Neuronal stem cell (in vitro differentiated cells): ENCODE results near the gene ACSL1.

ENCODE experiments used
- DNase-seq: peaks from one replicate; pipeline ENCODE4 v3.0.0-alpha.2; 2013; ENCODE audit warnings: low spot score
- H2AFZ ChIP-seq: one replicate; pipeline ENCODE4 v1.6.1; 2013; ENCODE audit warnings: mild to moderate bottlenecking, low read length, inconsistent platforms
- H2AK5ac ChIP-seq: 2 replicates; pipeline ENCODE4 v1.6.1; 2013; ENCODE audit warnings: low read depth, mild to moderate bottlenecking, inconsistent platforms, low read length, moderate library complexity, mixed read lengths
- H2BK120ac ChIP-seq: 2 replicates; pipeline ENCODE4 v1.6.1; 2013; ENCODE audit warnings: low read depth, mild to moderate bottlenecking, inconsistent platforms, low read length, moderate library complexity, mixed read lengths
- H2BK12ac ChIP-seq: one replicate; pipeline ENCODE4 v1.6.1; 2013; ENCODE audit warnings: low read length, inconsistent platforms
- H2BK15ac ChIP-seq: 2 replicates; pipeline ENCODE4 v1.6.1; 2013; ENCODE audit warnings: mild to moderate bottlenecking, low read length, inconsistent platforms, mixed read lengths
- H2BK5ac ChIP-seq: one replicate; pipeline ENCODE4 v1.6.1; 2013; ENCODE audit warnings: inconsistent platforms, mild to moderate bottlenecking, low read length, moderate library complexity
- H3K14ac ChIP-seq: one replicate; pipeline ENCODE4 v1.6.1; 2013; ENCODE audit warnings: low read length, inconsistent platforms
- H3K18ac ChIP-seq: 2 replicates; pipeline ENCODE4 v1.6.1; 2013; ENCODE audit warnings: low read length, inconsistent platforms
- H3K23ac ChIP-seq: 2 replicates; pipeline ENCODE4 v1.6.1; 2013; ENCODE audit warnings: low read depth, mild to moderate bottlenecking, mixed read lengths, low read length, inconsistent platforms; ENCODE audit not compliant: poor library complexity
- H3K27ac ChIP-seq: replicated peaks from 3 replicates; pipeline ENCODE4 v1.5.1; 2013; ENCODE audit warnings: low read length, inconsistent platforms
- H3K27me3 ChIP-seq, 3 experiments: 2 replicates each; pipeline ENCODE4 v1.6.1; 2013; ENCODE audit warnings: low read length in 3 of 3, mild to moderate bottlenecking in 2 of 3, inconsistent platforms in 1 of 3, low read depth in 1 of 3, mixed read lengths in 1 of 3, moderate library complexity in 1 of 3; ENCODE audit not compliant: control insufficient read depth in 3 of 3, insufficient read depth in 3 of 3
- H3K36me3 ChIP-seq, 2 donors: replicated peaks in 1 of 2; 2 replicates each; pipeline ENCODE4 v1.6.1; 2013; ENCODE audit warnings: low read length in 2 of 2; ENCODE audit not compliant: control insufficient read depth in 2 of 2, insufficient read depth in 2 of 2
- H3K4ac ChIP-seq: 2 replicates; pipeline ENCODE4 v1.6.1; 2013; ENCODE audit warnings: inconsistent platforms, mild to moderate bottlenecking, low read length, moderate library complexity
- H3K4me1 ChIP-seq, 2 donors: 1 replicate in 1 of 2; 2 replicates in 1 of 2; pipeline ENCODE4 v1.6.1; 2013; ENCODE audit warnings: low read length in 2 of 2, low read depth in 1 of 2; ENCODE audit not compliant: control insufficient read depth in 2 of 2, insufficient read depth in 1 of 2
- H3K4me2 ChIP-seq: one replicate; pipeline ENCODE4 v1.6.1; 2013; ENCODE audit warnings: mild to moderate bottlenecking, low read length, inconsistent platforms; ENCODE audit not compliant: insufficient read depth, poor library complexity, severe bottlenecking
- H3K4me3 ChIP-seq, 2 donors: 2 replicates each; pipeline ENCODE4 v1.5.1; 2013; ENCODE audit warnings: low read length in 2 of 2, mild to moderate bottlenecking in 2 of 2, inconsistent platforms in 1 of 2, moderate library complexity in 1 of 2
- H3K79me1 ChIP-seq: one replicate; pipeline ENCODE4 v1.6.1; 2013; ENCODE audit warnings: low read depth, mild to moderate bottlenecking, inconsistent platforms, low read length, moderate library complexity
- H3K9ac ChIP-seq: one replicate; pipeline ENCODE4 v1.6.1; 2013; ENCODE audit warnings: mild to moderate bottlenecking, low read depth, low read length, inconsistent platforms; ENCODE audit not compliant: poor library complexity
- H3K9me3 ChIP-seq, 2 donors: replicated peaks in 1 of 2; 2 replicates each; pipeline versions ENCODE3 to v1.6.1; 2013; ENCODE audit warnings: low read length in 2 of 2, mild to moderate bottlenecking in 2 of 2, inconsistent platforms in 1 of 2, low read depth in 1 of 2, mixed read lengths in 1 of 2, moderate library complexity in 1 of 2; ENCODE audit not compliant: control insufficient read depth in 2 of 2, insufficient read depth in 1 of 2
- H4K8ac ChIP-seq: one replicate; pipeline ENCODE4 v1.6.1; 2013; ENCODE audit warnings: low read depth, mild to moderate bottlenecking, inconsistent platforms, low read length, moderate library complexity
- H4K91ac ChIP-seq: one replicate; pipeline ENCODE4 v1.6.1; 2013; ENCODE audit warnings: low read length, low read depth, mild to moderate bottlenecking, inconsistent platforms; ENCODE audit not compliant: poor library complexity
- WGBS, 2 donors: extraction: QIAGEN DNeasy Blood & Tissue Kit; methylation state at CpG; one replicate each; pipeline ENCODE4 v1.1.7; 2013; ENCODE audit warnings: missing lambda C conversion rate in 2 of 2, mixed read lengths in 1 of 2; ENCODE audit not compliant: insufficient read length in 2 of 2, insufficient replicate concordance in 1 of 2; ENCODE audit errors: extremely low coverage in 2 of 2; 5-methylcytosine and 5-hydroxymethylcytosine counted together

Gene ACSL1

GRCh38 chr4:184812199-184812542, 13.6 kb downstream of the ACSL1 start:
- no peak overlapping the region for H2BK12ac ChIP-seq
- no peak overlapping the region for H3K23ac ChIP-seq
- no peak overlapping the region for H4K8ac ChIP-seq
- H3K9ac ChIP-seq, result no peak overlapping the region
- H2BK120ac ChIP-seq, result no peak overlapping the region
- no peaks in the 10 kb centered on the region for H3K79me1 ChIP-seq
- H3K27me3 ChIP-seq, result peaks cover 4 to 57% (median 42%) of the 10 kb centered on the region in 3 experiments
- no peak overlapping the region for H2AFZ ChIP-seq
- H3K4me3 ChIP-seq, result no peak overlapping the region
- no peak overlapping the region for H3K4ac ChIP-seq
- no CpG with 5 or more reads among the region's 6 CpGs for WGBS, 2 donors
- no peak overlapping the region for H3K27ac ChIP-seq
- no peak overlapping the region for H2BK5ac ChIP-seq
- no peak overlapping the region for H2BK15ac ChIP-seq
- no peaks in the 10 kb centered on the region for H3K36me3 ChIP-seq
- no peak for DNase-seq
- H3K18ac ChIP-seq, result no peak overlapping the region
- peaks cover 0 to 11% of the 10 kb centered on the region in 2 donors for H3K4me1 ChIP-seq
- no peak overlapping the region for H4K91ac ChIP-seq
- no peak overlapping the region for H2AK5ac ChIP-seq
- no peak overlapping the region for H3K4me2 ChIP-seq
- H3K14ac ChIP-seq, result no peak overlapping the region
- peaks cover 0 to 7% of the 10 kb centered on the region in 2 donors for H3K9me3 ChIP-seq

GRCh38 chr4:184811526-184812198, 14.1 kb downstream of the ACSL1 start:
- H3K4me3 ChIP-seq, result no peak overlapping the region
- WGBS, 2 donors, result no CpG with 5 or more reads among the region's 8 CpGs
- peaks cover 4 to 58% (median 42%) of the 10 kb centered on the region in 3 experiments for H3K27me3 ChIP-seq
- no peak overlapping the region for H3K27ac ChIP-seq
- no peak overlapping the region for H3K18ac ChIP-seq
- no peak overlapping the region for H3K4me2 ChIP-seq
- H3K9me3 ChIP-seq, result peaks cover 0 to 7% of the 10 kb centered on the region in 2 donors
- H2BK12ac ChIP-seq, result no peak overlapping the region
- no peak overlapping the region for H4K8ac ChIP-seq
- H3K4ac ChIP-seq, result no peak overlapping the region
- no peak overlapping the region for H2AK5ac ChIP-seq
- no peak for DNase-seq
- no peak overlapping the region for H2BK5ac ChIP-seq
- no peak overlapping the region for H2AFZ ChIP-seq
- no peak overlapping the region for H4K91ac ChIP-seq
- no peak overlapping the region for H2BK15ac ChIP-seq
- H2BK120ac ChIP-seq, result no peak overlapping the region
- H3K79me1 ChIP-seq, result no peaks in the 10 kb centered on the region
- no peak overlapping the region for H3K9ac ChIP-seq
- no peaks in the 10 kb centered on the region for H3K36me3 ChIP-seq
- H3K14ac ChIP-seq, result no peak overlapping the region
- no peak overlapping the region for H3K23ac ChIP-seq
- peaks cover 0 to 11% of the 10 kb centered on the region in 2 donors for H3K4me1 ChIP-seq

DNA sequence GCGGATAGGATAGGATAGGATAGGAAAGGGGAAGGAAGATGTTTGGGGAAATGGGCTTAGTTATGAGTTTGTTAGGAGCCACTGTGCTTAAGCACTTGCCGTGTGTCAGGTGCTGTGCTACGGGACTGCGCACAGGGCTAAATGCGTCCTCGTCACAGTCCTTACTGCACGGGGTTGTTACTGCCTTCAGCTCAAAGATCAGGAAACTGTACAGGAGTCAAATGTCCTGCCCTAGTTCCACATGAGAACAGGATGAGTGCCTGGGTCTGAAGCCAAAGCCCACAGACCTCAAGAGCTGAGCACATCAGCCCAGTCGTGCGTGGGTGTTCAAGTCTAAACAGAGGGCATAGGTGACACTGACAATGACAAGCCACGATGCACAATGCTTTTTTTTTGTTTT, 15.0 kb downstream of the ACSL1 start:
- Histone ChIP-seq H3K4me1 (peaks cover 0 to 11% of the 10 kb centered on the region in 2 donors), H4K91ac (no peak overlapping the region), H2BK15ac (no peak overlapping the region), H3K4me3 (no peak overlapping the region), H3K9ac (no peak overlapping the region), H4K8ac (no peak overlapping the region), H3K4ac (no peak overlapping the region), H3K79me1 (no peaks in the 10 kb centered on the region), H3K27ac (no peak overlapping the region), H3K4me2 (no peak overlapping the region), H2AK5ac (no peak overlapping the region), H2BK5ac (no peak overlapping the region), H2BK12ac (no peak overlapping the region), H3K36me3 (no peaks in the 10 kb centered on the region), H3K9me3 (peaks cover 0 to 7% of the 10 kb centered on the region in 2 donors), H3K14ac (no peak overlapping the region), H2BK120ac (no peak overlapping the region), H3K27me3 (peaks cover 4 to 58% (median 43%) of the 10 kb centered on the region in 3 experiments), H2AFZ (no peak overlapping the region), H3K23ac (no peak overlapping the region), H3K18ac (no peak overlapping the region)
- no peak for DNase-seq
- WGBS, 2 donors, result 100% methylated on average over 1 of the region's 10 CpGs; no CpG with 5 or more reads in 1 of the 2 donors

GRCh38 chr4:184808713-184809050, 17.1 kb downstream of the ACSL1 start:
- Histone ChIP-seq H3K4me1 (peaks cover 0 to 8% of the 10 kb centered on the region in 2 donors), H3K79me1 (no peaks in the 10 kb centered on the region), H2BK120ac (no peak overlapping the region), H3K27me3 (peaks cover 4 to 62% (median 39%) of the 10 kb centered on the region in 3 experiments), H2BK12ac (no peak overlapping the region), H3K4me2 (no peak overlapping the region), H3K36me3 (no peaks in the 10 kb centered on the region), H2AFZ (peak overlapping the region; percentile 72), H3K14ac (no peak overlapping the region), H3K4me3 (no peak overlapping the region), H2BK5ac (no peak overlapping the region), H3K4ac (no peak overlapping the region), H4K8ac (no peak overlapping the region), H2BK15ac (no peak overlapping the region), H3K9ac (no peak overlapping the region), H3K9me3 (peaks cover 0 to 7% of the 10 kb centered on the region in 2 donors), H3K18ac (no peak overlapping the region), H3K23ac (no peak overlapping the region), H4K91ac (no peak overlapping the region), H2AK5ac (no peak overlapping the region), H3K27ac (no peak overlapping the region)
- WGBS, 2 donors, result no CpG with 5 or more reads among the region's 1 CpG
- DNase-seq, result no peak
